ENCODE data around the gene P2RX4.

P2RX4 gene

GRCh38 chr12:121260091-121260490 is 50.2 kb downstream of the P2RX4 start:
- TF ChIP-seq CTCF (IDR thresholded peaks at IDR 0.05; ENCODE audit: control extremely low read depth, extremely low read depth, low read depth, missing control alignments) = no peak
- ChIA-PET POLR2A (no interaction called here), CTCF (no interaction called here)
- no peak for DNase-seq (ENCODE audit: extremely low spot score)

- ChIA-PET POLR2A (interaction anchor here (0.6 kb wide), 2 partner anchors 61 to 202 kb away, joined by 3 to 4 read pairs; no protein-coding TSS in a partner anchor), CTCF (interaction anchor here (1.0 kb wide), 1 partner anchor 9 kb away, joined by 3 read pairs; no protein-coding TSS in a partner anchor)
- TF ChIP-seq CTCF (IDR thresholded peaks at IDR 0.05; ENCODE audit: control extremely low read depth, extremely low read depth, low read depth, missing control alignments) = no peak
- no peak for DNase-seq (ENCODE audit: extremely low spot score)
Observed at GRCh38 chr12:121261398-121261797, 51.5 kb downstream of the P2RX4 start.

GRCh38 chr12:121263206-121263935 is 53.4 kb downstream of the P2RX4 start:
- DNase-seq (ENCODE audit: extremely low spot score) = no peak
- POLR2A ChIA-PET = interaction anchor here (0.5 kb wide), 1 partner anchor 34 kb away, joined by 3 read pairs; no protein-coding TSS in a partner anchor
- CTCF ChIA-PET = interaction anchor here (1.4 kb wide), 1 partner anchor 9 kb away, joined by 5 read pairs; no protein-coding TSS in a partner anchor
- no peak for TF ChIP-seq CTCF (IDR thresholded peaks at IDR 0.05; ENCODE audit: control extremely low read depth, extremely low read depth, low read depth, missing control alignments)

- DNase-seq (ENCODE audit: extremely low spot score) = no peak
- POLR2A ChIA-PET = interaction anchor here (0.5 kb wide), 1 partner anchor 33 kb away, joined by 3 read pairs; no protein-coding TSS in a partner anchor
- TF ChIP-seq CTCF (IDR thresholded peaks at IDR 0.05; ENCODE audit: control extremely low read depth, extremely low read depth, low read depth, missing control alignments) = no peak
- CTCF ChIA-PET = interaction anchor here (1.4 kb wide), 1 partner anchor 9 kb away, joined by 5 read pairs; no protein-coding TSS in a partner anchor
Observed at GRCh38 chr12:121264135-121264534, 54.2 kb downstream of the P2RX4 start.

- DNase-seq (ENCODE audit: extremely low spot score) = no peak
- ChIA-PET POLR2A (no interaction called here), CTCF (interaction anchor here (0.8 kb wide), 1 partner anchor 16 kb away, joined by 3 read pairs; no protein-coding TSS in a partner anchor)
- TF ChIP-seq CTCF (IDR thresholded peaks at IDR 0.05; ENCODE audit: control extremely low read depth, extremely low read depth, low read depth, missing control alignments) = no peak
Observed at GRCh38 chr12:121264951-121265515, 55.1 kb downstream of the P2RX4 start.

GRCh38 chr12:121267822-121268221 is 57.9 kb downstream of the P2RX4 start:
- POLR2A ChIA-PET = no interaction called here
- no peak for TF ChIP-seq CTCF (IDR thresholded peaks at IDR 0.05; ENCODE audit: control extremely low read depth, extremely low read depth, low read depth, missing control alignments)
- CTCF ChIA-PET = no interaction called here
- DNase-seq (ENCODE audit: extremely low spot score) = no peak

Measured in GM10248 (cell line).